ENCODE data around the gene SERPINI1. TPM values are rescaled to one million over a fixed set of nuclear protein-coding genes. Genes with fewer than 3 reads are reported as not detected.

Gene SERPINI1
- total RNA-seq, 1 experiment from 2014 or later: 8.0 TPM

GRCh38 chr3:167780214-167780883 lies 44.8 kb downstream of the SERPINI1 start:
- H3K27me3 ChIP-seq (ENCODE audit: control insufficient read depth, insufficient read depth, low read length): no peaks in the 10 kb centered on the region
- in situ Hi-C loops (cut with HindIII; ENCODE audit: low pct_unique_long_range_greater_than_20kb, low sequenced_read_pairs) (no loop called here), intact Hi-C loops (cut with micrococcal nuclease; ENCODE audit: unreplicated experiment) (no loop called here)
- no peak for TF ChIP-seq TCF7L2 (IDR thresholded peaks at IDR 0.05; ENCODE audit: low read depth, low read length)
- TF ChIP-seq POLR2AphosphoS5 (IDR thresholded peaks at IDR 0.05; ENCODE audit: low read depth, low read length): no peak
- no peak for TF ChIP-seq CTCF (IDR thresholded peaks at IDR 0.05)
- TF ChIP-seq REST (IDR thresholded peaks at IDR 0.05; ENCODE audit: insufficient read depth in 1 of 2, low read depth in 2 of 2, low read length in 1 of 2): no peak
- TF ChIP-seq SIN3A (IDR thresholded peaks at IDR 0.05; ENCODE audit: borderline replicate concordance, insufficient read depth, low read depth, low read length): no peak
- H3K9me3 ChIP-seq (ENCODE audit: control insufficient read depth, insufficient read depth, low read depth, low read length): no peaks in the 10 kb centered on the region
- no peaks in the 10 kb centered on the region for H3K4me1 ChIP-seq (ENCODE audit: control insufficient read depth, insufficient read depth, low read length)
- ChIA-PET POLR2A (no interaction called here), CTCF (no interaction called here)
- ATAC-seq: no peak
- no peak for DNase-seq (ENCODE audit: low read depth, low spot score)
- H3K27ac ChIP-seq (ENCODE audit: low read length): no peak overlapping the region
- no peak overlapping the region for H3K4me3 ChIP-seq (ENCODE audit: low read depth in 2 of 2, low read length in 2 of 2)
- no peaks in the 10 kb centered on the region for H3K36me3 ChIP-seq (ENCODE audit: control insufficient read depth, insufficient read depth, low read length)
- BruUV-seq (replicated peaks): no TSS peak

GRCh38 chr3:167783781-167784180 lies 48.3 kb downstream of the SERPINI1 start:
- intact Hi-C loops (cut with micrococcal nuclease; ENCODE audit: unreplicated experiment): no loop called here
- ATAC-seq (no peak), DNase-seq (ENCODE audit: low read depth, low spot score) (no peak)
- CTCF ChIA-PET: no interaction called here
- POLR2A ChIA-PET: no interaction called here
- no peak for TF ChIP-seq SIN3A (IDR thresholded peaks at IDR 0.05; ENCODE audit: borderline replicate concordance, insufficient read depth, low read depth, low read length)
- no peak for TF ChIP-seq REST (IDR thresholded peaks at IDR 0.05; ENCODE audit: insufficient read depth in 1 of 2, low read depth in 2 of 2, low read length in 1 of 2)
- TF ChIP-seq CTCF (IDR thresholded peaks at IDR 0.05): no peak
- no peak for TF ChIP-seq POLR2AphosphoS5 (IDR thresholded peaks at IDR 0.05; ENCODE audit: low read depth, low read length)
- no peak for TF ChIP-seq TCF7L2 (IDR thresholded peaks at IDR 0.05; ENCODE audit: low read depth, low read length)
- H3K4me1 ChIP-seq (ENCODE audit: control insufficient read depth, insufficient read depth, low read length): no peaks in the 10 kb centered on the region
- no peaks in the 10 kb centered on the region for H3K9me3 ChIP-seq (ENCODE audit: control insufficient read depth, insufficient read depth, low read depth, low read length)
- no peak overlapping the region for H3K27ac ChIP-seq (ENCODE audit: low read length)
- H3K4me3 ChIP-seq (ENCODE audit: low read depth in 2 of 2, low read length in 2 of 2): no peak overlapping the region
- no peaks in the 10 kb centered on the region for H3K36me3 ChIP-seq (ENCODE audit: control insufficient read depth, insufficient read depth, low read length)
- no peaks in the 10 kb centered on the region for H3K27me3 ChIP-seq (ENCODE audit: control insufficient read depth, insufficient read depth, low read length)
- in situ Hi-C loops (cut with HindIII; ENCODE audit: low pct_unique_long_range_greater_than_20kb, low sequenced_read_pairs): no loop called here
- BruUV-seq (replicated peaks): no TSS peak
